Measurements from ENCODE around the gene PTPRD.

- TF ChIP-seq CTCF (conservative IDR thresholded peaks at IDR 0.05 in 1 of 2, IDR thresholded peaks at IDR 0.05 in 1 of 2; ENCODE audit: extremely low read depth in 1 of 2, insufficient read depth in 1 of 2, low read depth in 1 of 2, low read length in 2 of 2) (no peak), EZH2 (IDR thresholded peaks at IDR 0.05; ENCODE audit: borderline replicate concordance, low read length) (no peak)
Observed at GRCh38 chr9:9174358-9174757, 1438.4 kb downstream of the PTPRD start.
